A549 treated with Hydrocortisone at 1 μM for 4 hours (cell line): Measurements from ENCODE around the gene HDAC10. TPM values are rescaled to one million over a fixed set of nuclear protein-coding genes. Genes with fewer than 3 reads are reported as not detected.

Experiments used
- total RNA-seq: library from RNA; stranded (reverse); fragments of 200-300 nt; extraction: Qiagen RNA extraction; gene quantifications from 5 replicates; pipeline ENCODE4 v1.2.3, GENCODE V29; 2022

The HDAC10 gene
- 8.5 to 11.5 TPM (median 11.1 TPM) in 5 replicates for total RNA-seq

DNA sequence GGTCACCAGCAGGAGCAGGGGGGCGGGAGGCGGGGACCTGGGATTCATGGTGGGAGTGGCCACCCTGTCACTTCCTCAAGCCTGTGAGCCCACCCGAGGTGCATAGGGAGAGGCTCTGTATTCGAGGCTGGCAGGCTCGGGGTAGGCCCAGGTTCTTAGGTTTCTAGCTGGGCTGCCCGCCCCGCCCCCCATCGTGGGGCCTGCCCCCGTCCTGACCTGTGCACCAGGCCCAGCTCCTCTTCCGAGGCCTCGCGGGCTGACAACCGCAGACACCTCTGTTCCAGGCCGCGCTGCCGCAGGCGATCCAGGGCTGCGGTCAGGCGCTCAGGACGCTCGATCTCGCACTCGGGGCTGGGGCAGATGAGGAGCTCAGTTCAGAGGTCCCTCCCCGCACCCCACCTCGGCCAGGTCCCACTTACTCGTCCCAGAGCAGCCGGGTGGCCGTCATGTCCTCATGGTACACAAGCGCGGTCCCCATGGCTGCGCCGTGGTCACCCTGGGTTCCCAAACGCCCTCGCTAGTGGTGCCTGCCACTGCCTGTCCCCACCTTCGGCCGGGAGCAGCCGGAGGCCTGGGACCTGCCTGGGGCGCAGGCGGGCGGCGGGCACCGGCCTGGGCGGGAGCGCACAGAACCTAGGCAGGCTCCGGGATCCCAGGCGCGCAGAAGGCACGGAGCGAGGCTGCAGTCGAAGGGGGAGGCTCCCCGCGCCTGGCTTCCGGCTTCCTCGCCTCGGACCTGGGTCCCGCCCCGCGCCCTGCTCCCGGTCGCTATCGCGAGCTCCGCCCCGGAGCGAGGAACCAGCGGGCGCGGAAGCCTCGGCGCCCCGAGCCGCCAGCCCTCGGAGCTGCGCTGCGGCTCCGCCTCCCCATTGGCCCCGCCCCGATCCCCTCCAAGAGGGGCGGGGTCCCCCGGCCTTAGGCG, at the start of gene HDAC10:
HDAC10 (minus strand) TSS at position 711 of the 922 bp plus-strand sequence; CDS start at position 478, 233 bp downstream.

GRCh38 chr22:50269970-50270665, 19.1 kb upstream of the HDAC10 start, which contains the start of gene MAPK11:
MAPK11 (minus strand) TSS chr22:50270380; CDS start chr22:50270292, 88 bp downstream.

GRCh38 chr22:50261615-50262459, 10.8 kb upstream of the HDAC10 start, which contains the start of gene MAPK12:
MAPK12 (minus strand) TSS chr22:50261683; CDS start chr22:50261509, 174 bp downstream.

DNA sequence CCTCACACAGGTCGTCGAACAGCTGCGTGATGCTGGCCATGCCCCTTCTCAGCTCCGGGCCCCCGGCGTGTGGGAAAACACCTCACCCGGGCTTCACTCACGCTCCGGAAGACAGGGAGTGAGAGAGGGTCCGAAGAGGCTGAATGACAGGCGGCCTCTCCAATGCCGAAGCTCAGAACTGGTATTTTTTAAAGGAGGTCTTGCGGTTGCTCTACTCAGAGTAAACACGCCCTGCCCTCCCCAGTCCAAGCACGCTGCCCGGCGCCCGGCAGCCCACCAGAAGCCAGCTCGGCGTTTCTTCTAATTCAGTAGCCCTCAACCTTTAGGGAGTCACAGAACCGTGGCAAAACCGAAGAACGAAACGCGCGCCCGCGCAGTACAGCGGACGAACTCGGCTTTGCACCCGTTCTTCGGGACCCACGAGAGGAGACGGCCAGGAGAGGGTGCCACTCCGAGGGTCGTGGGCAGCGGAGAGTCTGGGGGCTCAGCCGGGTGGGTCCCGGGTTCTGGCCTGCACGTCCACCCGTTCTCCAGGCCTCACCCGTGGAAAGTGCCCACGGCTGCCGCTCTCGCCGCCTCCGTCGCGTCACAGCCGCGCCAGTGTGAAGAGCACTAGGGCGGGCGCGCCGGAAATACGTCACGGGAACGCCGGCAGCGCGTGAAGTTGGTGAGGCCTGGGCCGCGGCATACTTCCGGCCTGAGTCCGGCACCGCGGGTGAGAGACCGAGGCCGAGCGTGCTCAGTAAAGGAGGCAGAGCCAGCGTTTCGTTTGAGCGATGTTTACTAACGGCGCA, 6.4 kb downstream of the HDAC10 start, which contains the start of gene TUBGCP6:
TUBGCP6 (minus strand) TSS at position 604 of the 794 bp plus-strand sequence; CDS start at position 40, 564 bp downstream.

GRCh38 chr22:50200461-50201190, 50.4 kb downstream of the HDAC10 start, which contains the start of gene SELENOO:
SELENOO (plus strand) TSS chr22:50201011; CDS start chr22:50201037, 26 bp downstream.

Other genes with a start within 250 kb of the HDAC10 start
- gene IL17REL, start 238.5 kb downstream of the HDAC10 start, total RNA-seq: 0.05 to 0.06 TPM in 2 of 5 replicates, not detected in the others
- not detected in 5 replicates for gene TTLL8, start 193.0 kb downstream of the HDAC10 start, total RNA-seq
- 0.02 TPM in 1 of 5 replicates, not detected in the others for gene MLC1, start 165.8 kb downstream of the HDAC10 start, total RNA-seq
- 0.03 TPM in 1 of 5 replicates, not detected in the others for gene MOV10L1, start 161.3 kb downstream of the HDAC10 start, total RNA-seq
- gene PANX2, start 80.5 kb downstream of the HDAC10 start, total RNA-seq: 5.0 to 5.8 TPM (median 5.5 TPM) in 5 replicates
- 24.5 to 36.3 TPM (median 35.2 TPM) in 5 replicates for gene TRABD, start 65.4 kb downstream of the HDAC10 start, total RNA-seq
- gene SELENOO, start 50.3 kb downstream of the HDAC10 start, total RNA-seq: 16.1 to 20.4 TPM (median 19.0 TPM) in 5 replicates
- 8.3 to 10.8 TPM (median 9.3 TPM) in 5 replicates for gene TUBGCP6, start 6.2 kb downstream of the HDAC10 start, total RNA-seq
- gene MAPK12, start 10.4 kb upstream of the HDAC10 start, total RNA-seq: 21.1 to 25.9 TPM (median 24.1 TPM) in 5 replicates
- gene MAPK11, start 19.1 kb upstream of the HDAC10 start, total RNA-seq: 5.9 to 7.3 TPM (median 6.9 TPM) in 5 replicates
- 101 to 122 TPM (median 108 TPM) in 5 replicates for gene PLXNB2, start 56.4 kb upstream of the HDAC10 start, total RNA-seq
- 2.0 to 3.7 TPM (median 2.8 TPM) in 5 replicates for gene DENND6B, start 75.7 kb upstream of the HDAC10 start, total RNA-seq
- gene PPP6R2, start 92.1 kb upstream of the HDAC10 start, total RNA-seq: 9.1 to 13.3 TPM (median 12.5 TPM) in 5 replicates
- 20.3 to 24.9 TPM (median 22.4 TPM) in 5 replicates for gene SBF1, start 223.8 kb upstream of the HDAC10 start, total RNA-seq
- 0.44 to 0.91 TPM (median 0.63 TPM) in 5 replicates for gene ADM2, start 230.3 kb upstream of the HDAC10 start, total RNA-seq
- gene MIOX, start 235.6 kb upstream of the HDAC10 start, total RNA-seq: not detected in 5 replicates